SK-N-SH treated with all-trans-retinoic acid at 6 μM for 48 hours (cell line): ENCODE measurements around the gene PCP4L1.

Experiments used
- ARNTL ChIP-seq: fragments of 450-650 bp; formaldehyde crosslinking; IDR thresholded peaks from 2 replicates; pipeline ENCODE4 v1.5.0; 2020; ENCODE audit warnings: low read depth, mild to moderate bottlenecking, moderate library complexity, borderline replicate concordance
- ESRRG ChIP-seq: fragments of 250-450 bp; sonication (Bioruptor Pico); IDR thresholded peaks from 2 replicates; pipeline ENCODE4 v1.6.1; 2021; ENCODE audit warnings: mild to moderate bottlenecking
- GLIS3 ChIP-seq: fragments of 250-450 bp; sonication (Bioruptor Pico); IDR thresholded peaks from 2 replicates; pipeline ENCODE4 v1.5.0; 2020; ENCODE audit warnings: mild to moderate bottlenecking, moderate library complexity
- OSR1 ChIP-seq: fragments of 250-450 bp; sonication (Bioruptor Pico); IDR thresholded peaks from 2 replicates; pipeline ENCODE4 v1.8.0; 2022; ENCODE audit warnings: moderate library complexity, mild to moderate bottlenecking, inconsistent platforms
- PPARA ChIP-seq: fragments of 250-450 bp; sonication (Bioruptor Pico); IDR thresholded peaks from 2 replicates; pipeline ENCODE4 v1.5.0; 2020; ENCODE audit warnings: mild to moderate bottlenecking, borderline replicate concordance
- RARB ChIP-seq: fragments of 250-450 bp; sonication (Bioruptor Pico); IDR thresholded peaks from 2 replicates; pipeline ENCODE4 v1.8.0; 2021; ENCODE audit warnings: mild to moderate bottlenecking, moderate library complexity
- SNAI2 ChIP-seq: fragments of 250-450 bp; sonication (Bioruptor Pico); IDR thresholded peaks from 2 replicates; pipeline ENCODE4 v1.5.0; 2020; ENCODE audit warnings: mild to moderate bottlenecking, moderate library complexity
- ZFP3 ChIP-seq: fragments of 250-450 bp; sonication (Bioruptor Pico); IDR thresholded peaks from 2 replicates; pipeline ENCODE4 v1.5.0; 2020; ENCODE audit warnings: mild to moderate bottlenecking, moderate library complexity
- ZNF565 ChIP-seq: fragments of 450-650 bp; formaldehyde crosslinking; conservative IDR thresholded peaks from 2 replicates; pipeline ENCODE4 v1.5.0; 2020; ENCODE audit warnings: low read depth, mild to moderate bottlenecking, moderate library complexity
- ZNF70 ChIP-seq: fragments of 450-650 bp; formaldehyde crosslinking; IDR thresholded peaks from 2 replicates; pipeline ENCODE4 v1.5.0; 2020; ENCODE audit warnings: mild to moderate bottlenecking, moderate library complexity
- TF ChIP-seq, protein P1 (sequence below): fragments of 250-450 bp; sonication (Bioruptor Pico); IDR thresholded peaks from 2 replicates; pipeline ENCODE4 v1.8.0; 2020; ENCODE audit warnings: mild to moderate bottlenecking, moderate library complexity, borderline replicate concordance
- TF ChIP-seq, protein P2 (sequence below): fragments of 250-450 bp; sonication (Bioruptor Pico); IDR thresholded peaks from 2 replicates; pipeline ENCODE4 v1.5.1; 2020; ENCODE audit warnings: low read depth, mild to moderate bottlenecking, moderate library complexity
- TF ChIP-seq, protein P3 (sequence below): fragments of 250-450 bp; sonication (Bioruptor Pico); IDR thresholded peaks from 2 replicates; pipeline ENCODE4 v1.5.0; 2020; ENCODE audit warnings: mild to moderate bottlenecking, moderate library complexity

DNA sequence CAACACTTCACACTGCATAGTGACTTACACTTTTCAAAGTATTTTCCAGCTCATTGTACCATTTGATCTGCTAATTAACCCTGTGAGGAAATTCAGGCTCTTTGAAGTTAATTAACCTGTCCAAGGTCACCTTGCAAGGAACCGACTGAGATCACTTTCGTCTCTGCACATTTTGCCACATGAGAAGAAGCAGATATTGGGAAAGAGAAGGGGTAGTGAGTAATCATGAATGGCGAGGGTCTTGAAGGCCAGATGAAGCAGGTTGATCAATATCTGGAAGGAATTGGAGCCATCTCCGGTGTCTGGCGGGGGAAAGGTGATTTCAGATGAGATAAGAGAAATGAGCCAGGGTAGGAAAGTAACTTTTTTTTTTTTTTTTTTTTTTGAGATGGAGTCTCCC is 38.5 kb upstream of the PCP4L1 start:
- TF ChIP-seq, protein P1, sequence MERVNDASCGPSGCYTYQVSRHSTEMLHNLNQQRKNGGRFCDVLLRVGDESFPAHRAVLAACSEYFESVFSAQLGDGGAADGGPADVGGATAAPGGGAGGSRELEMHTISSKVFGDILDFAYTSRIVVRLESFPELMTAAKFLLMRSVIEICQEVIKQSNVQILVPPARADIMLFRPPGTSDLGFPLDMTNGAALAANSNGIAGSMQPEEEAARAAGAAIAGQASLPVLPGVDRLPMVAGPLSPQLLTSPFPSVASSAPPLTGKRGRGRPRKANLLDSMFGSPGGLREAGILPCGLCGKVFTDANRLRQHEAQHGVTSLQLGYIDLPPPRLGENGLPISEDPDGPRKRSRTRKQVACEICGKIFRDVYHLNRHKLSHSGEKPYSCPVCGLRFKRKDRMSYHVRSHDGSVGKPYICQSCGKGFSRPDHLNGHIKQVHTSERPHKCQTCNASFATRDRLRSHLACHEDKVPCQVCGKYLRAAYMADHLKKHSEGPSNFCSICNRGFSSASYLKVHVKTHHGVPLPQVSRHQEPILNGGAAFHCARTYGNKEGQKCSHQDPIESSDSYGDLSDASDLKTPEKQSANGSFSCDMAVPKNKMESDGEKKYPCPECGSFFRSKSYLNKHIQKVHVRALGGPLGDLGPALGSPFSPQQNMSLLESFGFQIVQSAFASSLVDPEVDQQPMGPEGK (CRISPR knock-in tag), result no peak
- TF ChIP-seq GLIS3 (CRISPR knock-in tag) (no peak), ZNF565 (CRISPR knock-in tag) (no peak), OSR1 (CRISPR knock-in tag) (no peak), SNAI2 (CRISPR knock-in tag) (no peak), ZNF70 (no peak), RARB (no peak), ZFP3 (no peak), ARNTL (CRISPR knock-in tag) (no peak), PPARA (CRISPR knock-in tag) (no peak), ESRRG (CRISPR knock-in tag) (no peak)
- TF ChIP-seq, protein P2, sequence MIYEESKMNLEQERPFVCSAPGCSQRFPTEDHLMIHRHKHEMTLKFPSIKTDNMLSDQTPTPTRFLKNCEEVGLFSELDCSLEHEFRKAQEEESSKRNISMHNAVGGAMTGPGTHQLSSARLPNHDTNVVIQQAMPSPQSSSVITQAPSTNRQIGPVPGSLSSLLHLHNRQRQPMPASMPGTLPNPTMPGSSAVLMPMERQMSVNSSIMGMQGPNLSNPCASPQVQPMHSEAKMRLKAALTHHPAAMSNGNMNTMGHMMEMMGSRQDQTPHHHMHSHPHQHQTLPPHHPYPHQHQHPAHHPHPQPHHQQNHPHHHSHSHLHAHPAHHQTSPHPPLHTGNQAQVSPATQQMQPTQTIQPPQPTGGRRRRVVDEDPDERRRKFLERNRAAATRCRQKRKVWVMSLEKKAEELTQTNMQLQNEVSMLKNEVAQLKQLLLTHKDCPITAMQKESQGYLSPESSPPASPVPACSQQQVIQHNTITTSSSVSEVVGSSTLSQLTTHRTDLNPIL (CRISPR knock-in tag), result no peak
- TF ChIP-seq, protein P3, sequence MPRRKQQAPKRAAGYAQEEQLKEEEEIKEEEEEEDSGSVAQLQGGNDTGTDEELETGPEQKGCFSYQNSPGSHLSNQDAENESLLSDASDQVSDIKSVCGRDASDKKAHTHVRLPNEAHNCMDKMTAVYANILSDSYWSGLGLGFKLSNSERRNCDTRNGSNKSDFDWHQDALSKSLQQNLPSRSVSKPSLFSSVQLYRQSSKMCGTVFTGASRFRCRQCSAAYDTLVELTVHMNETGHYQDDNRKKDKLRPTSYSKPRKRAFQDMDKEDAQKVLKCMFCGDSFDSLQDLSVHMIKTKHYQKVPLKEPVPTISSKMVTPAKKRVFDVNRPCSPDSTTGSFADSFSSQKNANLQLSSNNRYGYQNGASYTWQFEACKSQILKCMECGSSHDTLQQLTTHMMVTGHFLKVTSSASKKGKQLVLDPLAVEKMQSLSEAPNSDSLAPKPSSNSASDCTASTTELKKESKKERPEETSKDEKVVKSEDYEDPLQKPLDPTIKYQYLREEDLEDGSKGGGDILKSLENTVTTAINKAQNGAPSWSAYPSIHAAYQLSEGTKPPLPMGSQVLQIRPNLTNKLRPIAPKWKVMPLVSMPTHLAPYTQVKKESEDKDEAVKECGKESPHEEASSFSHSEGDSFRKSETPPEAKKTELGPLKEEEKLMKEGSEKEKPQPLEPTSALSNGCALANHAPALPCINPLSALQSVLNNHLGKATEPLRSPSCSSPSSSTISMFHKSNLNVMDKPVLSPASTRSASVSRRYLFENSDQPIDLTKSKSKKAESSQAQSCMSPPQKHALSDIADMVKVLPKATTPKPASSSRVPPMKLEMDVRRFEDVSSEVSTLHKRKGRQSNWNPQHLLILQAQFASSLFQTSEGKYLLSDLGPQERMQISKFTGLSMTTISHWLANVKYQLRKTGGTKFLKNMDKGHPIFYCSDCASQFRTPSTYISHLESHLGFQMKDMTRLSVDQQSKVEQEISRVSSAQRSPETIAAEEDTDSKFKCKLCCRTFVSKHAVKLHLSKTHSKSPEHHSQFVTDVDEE, result no peak
